HEK293T (cell line): ENCODE measurements around the gene GLTP.

Source experiments
- FOXM1 ChIP-seq: fragments of 450-650 bp; IDR thresholded peaks from 2 replicates; pipeline ENCODE4 v1.6.1; 2017; ENCODE audit warnings: mild to moderate bottlenecking, borderline replicate concordance
- HDGF ChIP-seq: fragments of 450-650 bp; IDR thresholded peaks from 2 replicates; pipeline ENCODE4 v1.6.1; 2017; ENCODE audit warnings: antibody characterized with exemption, borderline replicate concordance
- SUZ12 ChIP-seq: fragments of 450-650 bp; IDR thresholded peaks from 2 replicates; pipeline ENCODE4 v1.6.1; 2016; ENCODE audit warnings: mild to moderate bottlenecking

- TF ChIP-seq FOXM1 (no peak), HDGF (no peak), SUZ12 (no peak)
Observed at GRCh38 chr12:109923038-109923437, 42.7 kb upstream of the GLTP start.
